Natural killer cell treated with Interleukin-12 subunit alpha and Interleukin-12 subunit beta and Interleukin-15 and Interleukin-18, amount 100 ng/mL, for 72 hours (primary cell): Measurements from ENCODE around the gene GPR75. TPM values are rescaled to one million over a fixed set of nuclear protein-coding genes. Genes with fewer than 3 reads are reported as not detected.

Source experiments
- ATAC-seq, 2 donors: fragments of 150-1000 bp; cut with Tn5 transposase in 1 of 2; sonication (Bioruptor Pico), chemical (Tn5 transposase) in 1 of 2; 2 replicates each; pipeline ENCODE4 v1.10.0; 2021
- DNase-seq: peaks from one replicate; pipeline ENCODE4 v3.0.0; 2022; ENCODE audit warnings: low spot score
- H3K27ac Mint-ChIP-seq, 2 donors: 1 replicate in 1 of 2; 2 replicates in 1 of 2; pipeline ENCODE4 v1.8.0; 2022; ENCODE audit warnings: mixed read lengths in 2 of 2, mild to moderate bottlenecking in 1 of 2, moderate library complexity in 1 of 2
- H3K27me3 Mint-ChIP-seq, 2 donors: 1 replicate in 1 of 2; 2 replicates in 1 of 2; pipeline ENCODE4 v1.8.0; 2022; ENCODE audit warnings: mixed read lengths in 2 of 2
- H3K36me3 Mint-ChIP-seq: one replicate; pipeline ENCODE4 v1.8.0; 2022; ENCODE audit warnings: mixed read lengths
- H3K4me1 Mint-ChIP-seq, 2 donors: 1 replicate in 1 of 2; 2 replicates in 1 of 2; pipeline ENCODE4 v1.8.0; 2022; ENCODE audit warnings: low read depth in 2 of 2, mixed read lengths in 2 of 2, mild to moderate bottlenecking in 1 of 2
- H3K4me3 Mint-ChIP-seq: one replicate; pipeline ENCODE4 v1.8.0; 2022; ENCODE audit warnings: mixed read lengths
- H3K9me3 Mint-ChIP-seq: 2 replicates; pipeline ENCODE4 v1.8.0; 2022; ENCODE audit warnings: mixed read lengths
- total RNA-seq, 2 donors: library from RNA; stranded (reverse); gene quantifications; one replicate each; pipeline ENCODE4 v1.2.3, GENCODE V29; 2022

Gene GPR75
- total RNA-seq, 2 donors from 2014 or later: 3.9 to 13.2 TPM

- Mint-ChIP-seq H3K36me3 (peaks cover 25% of the 10 kb centered on the region), H3K27ac (no peak overlapping the region), H3K27me3 (no peaks in the 10 kb centered on the region), H3K9me3 (no peaks in the 10 kb centered on the region), H3K4me3 (no peak overlapping the region), H3K4me1 (no peaks in the 10 kb centered on the region)
- ATAC-seq (no peak), DNase-seq (no peak)
Measured at GRCh38 chr2:53813151-53813550, 46.6 kb downstream of the GPR75 start.

GRCh38 chr2:53811601-53812000 lies 48.2 kb downstream of the GPR75 start:
- H3K27ac Mint-ChIP-seq: no peak overlapping the region
- no peaks in the 10 kb centered on the region for H3K9me3 Mint-ChIP-seq
- H3K36me3 Mint-ChIP-seq: peaks cover 26% of the 10 kb centered on the region

More at GRCh38 chr2:53811601-53812000, 48.2 kb downstream of the GPR75 start:
- DNase-seq: no peak
- H3K27me3 Mint-ChIP-seq: no peaks in the 10 kb centered on the region
- ATAC-seq: no peak
- no peaks in the 10 kb centered on the region for H3K4me1 Mint-ChIP-seq
- no peak overlapping the region for H3K4me3 Mint-ChIP-seq

Other genes with a start within 250 kb of the GPR75 start
- 10 to 100 TPM; 10.6 to 19.3 TPM for gene CHAC2, start 92.2 kb downstream of the GPR75 start, total RNA-seq
- 10 to 100 TPM; 18.9 to 29.1 TPM for gene ASB3, start 73.0 kb downstream of the GPR75 start, total RNA-seq
- 10 to 100 TPM; 24.8 to 45.9 TPM for gene ERLEC1, start 72.9 kb downstream of the GPR75 start, total RNA-seq
- gene PSME4, start 111.0 kb upstream of the GPR75 start, total RNA-seq: 10 to 100 TPM; 64.9 to 85.0 TPM